ENCODE data around the gene FHOD1. TPM values are rescaled to one million over a fixed set of nuclear protein-coding genes. Genes with fewer than 3 reads are reported as not detected.

The FHOD1 gene
- total and polyA plus RNA-seq, 9 of the 15 experiments (the other 6 are each of a cell fraction or from before 2014, with no cell fraction given): 18.7 to 126 (median 32.3) TPM

- peak; percentile 82 for TF ChIP-seq CXXC5 (CRISPR knock-in tag; IDR thresholded peaks at IDR 0.05)
- TF ChIP-seq ZSCAN29 (IDR thresholded peaks at IDR 0.05): no peak
- TF ChIP-seq BRF1 (IDR thresholded peaks at IDR 0.05; ENCODE audit: borderline replicate concordance, extremely low read depth, insufficient read length): no peak
- TF ChIP-seq ZBTB7A (IDR thresholded peaks at IDR 0.05; ENCODE audit: borderline replicate concordance, control insufficient read depth, low read depth, low read length): peak; percentile 89; the same call in 1 of the 2 replicates
- peak; percentile 91 to 98 for TF ChIP-seq E2F6 (IDR thresholded peaks at IDR 0.05; ENCODE audit: borderline replicate concordance in 1 of 2, extremely low read depth in 1 of 2, insufficient read depth in 1 of 2, insufficient read length in 1 of 2, low read depth in 1 of 2, low read length in 1 of 2, poor library complexity in 1 of 2, severe bottlenecking in 1 of 2)
- peak; percentile 78 for TF ChIP-seq ZNF592 (IDR thresholded peaks at IDR 0.05)
- peak; percentile 39; the same call in 1 of the 2 replicates for TF ChIP-seq PHF8 (IDR thresholded peaks at IDR 0.05; ENCODE audit: borderline replicate concordance, low read length)
- TF ChIP-seq ELF4 (CRISPR knock-in tag; IDR thresholded peaks at IDR 0.05): no peak
- TF ChIP-seq PBX2 (CRISPR knock-in tag; IDR thresholded peaks at IDR 0.05; ENCODE audit: low read depth): no peak
- TF ChIP-seq PBX2 (tag; conservative IDR thresholded peaks at IDR 0.05; ENCODE audit: low read depth): no peak
- no peak for TF ChIP-seq TEAD2 (tag; IDR thresholded peaks at IDR 0.05)
- TF ChIP-seq CTBP1 (IDR thresholded peaks at IDR 0.05; ENCODE audit: borderline replicate concordance): peak; percentile 57; the same call in 1 of the 2 replicates
- no peak for TF ChIP-seq ZNF165 (CRISPR knock-in tag; IDR thresholded peaks at IDR 0.05; ENCODE audit: borderline replicate concordance)
Measured at GRCh38 chr16:67248401-67249177, 1.3 kb upstream of the FHOD1 start, which contains the start of gene SLC9A5 (continued).

Measured in K562 (cell line).